H1 (cell line): ENCODE results near the gene TPSB2. TPM values are rescaled to one million over a fixed set of nuclear protein-coding genes. Genes with fewer than 3 reads are reported as not detected.

ENCODE experiments used
- CTCF ChIA-PET: fragments of 300-600 bp; sonication (Branson Sonifier 250); formaldehyde crosslinking; loops from one replicate; lab custom pipeline; 2021; ENCODE audit not compliant: partially characterized antibody; lab: Charles Lee
- POLR2A ChIA-PET: fragments of 300-600 bp; sonication (Branson Sonifier 250); formaldehyde crosslinking; loops from one replicate; lab custom pipeline; 2021; ENCODE audit warnings: inconsistent platforms; ENCODE audit not compliant: partially characterized antibody; lab: Charles Lee
- DNase-seq, 2 experiments: peaks; one replicate each; pipeline versions ENCODE4 v3.0.0 to v3.0.0-alpha.2; 2010 to 2022; ENCODE audit warnings: low spot score in 2 of 2, low read depth in 1 of 2, mixed read lengths in 1 of 2
- FAIRE-seq: peaks from 2 replicates; lab custom pipeline; 2011; peaks lifted over from hg19 to GRCh38; lab: Jason Lieb, UNC
- H2AFZ ChIP-seq: 2 replicates; pipeline ENCODE4 v1.8.1; 2012; ENCODE audit warnings: low read length, inconsistent platforms
- H2AK5ac ChIP-seq: 2 replicates; pipeline ENCODE4 v1.6.1; 2013; ENCODE audit warnings: low read depth, low read length
- H2BK120ac ChIP-seq: replicated peaks from 2 replicates; pipeline ENCODE3; 2013; ENCODE audit warnings: low read depth, low read length, inconsistent platforms
- H2BK12ac ChIP-seq: 2 replicates; pipeline ENCODE4 v1.6.1; 2013; ENCODE audit warnings: low read depth, low read length
- H2BK15ac ChIP-seq: 2 replicates; pipeline ENCODE4 v1.6.1; 2013; ENCODE audit warnings: low read length
- H2BK20ac ChIP-seq: 2 replicates; pipeline ENCODE4 v1.6.1; 2013; ENCODE audit warnings: low read length
- H2BK5ac ChIP-seq: 2 replicates; pipeline ENCODE4 v1.6.1; 2013; ENCODE audit warnings: low read depth, low read length
- H3K14ac ChIP-seq: 2 replicates; pipeline ENCODE4 v1.6.1; 2013; ENCODE audit warnings: inconsistent platforms; ENCODE audit not compliant: insufficient read length
- H3K18ac ChIP-seq: 2 replicates; pipeline ENCODE4 v1.6.1; 2013; ENCODE audit warnings: low read length; ENCODE audit errors: extremely low read depth
- H3K23ac ChIP-seq: 2 replicates; pipeline ENCODE4 v1.6.1; 2013; ENCODE audit warnings: inconsistent platforms; ENCODE audit not compliant: insufficient read length
- H3K23me2 ChIP-seq: 2 replicates; pipeline ENCODE4 v1.6.1; 2013; ENCODE audit warnings: low read depth, low read length
- H3K27ac ChIP-seq: 2 replicates; pipeline ENCODE4 v1.6.1; 2011; ENCODE audit warnings: low read depth, low read length, inconsistent platforms
- H3K27me3 ChIP-seq, 4 experiments: replicated peaks in 1 of 4; 1 replicate in 1 of 4; 2 replicates in 3 of 4; pipeline versions ENCODE4 v1.6.1 to v1.8.1; 2011 to 2013; ENCODE audit warnings: low read length in 3 of 4, mild to moderate bottlenecking in 3 of 4, inconsistent platforms in 2 of 4, mixed read lengths in 2 of 4, moderate library complexity in 1 of 4; ENCODE audit not compliant: control insufficient read depth in 3 of 4, insufficient read depth in 3 of 4; ENCODE audit errors: extremely low read depth in 1 of 4
- H3K36me3 ChIP-seq, 4 experiments: 2 replicates each; pipeline versions ENCODE4 v1.6.1 to v1.8.1; 2011 to 2013; ENCODE audit warnings: mild to moderate bottlenecking in 4 of 4, low read length in 3 of 4, moderate library complexity in 2 of 4, control low read depth in 1 of 4, inconsistent platforms in 1 of 4; ENCODE audit not compliant: insufficient read depth in 4 of 4, control insufficient read depth in 2 of 4
- H3K4ac ChIP-seq: replicated peaks from 2 replicates; pipeline ENCODE3; 2013; ENCODE audit warnings: low read length, low read depth, mixed read lengths, inconsistent platforms; ENCODE audit not compliant: insufficient read length
- H3K4me1 ChIP-seq, 4 experiments: replicated peaks in 1 of 4; 1 replicate in 1 of 4; 2 replicates in 3 of 4; pipeline versions ENCODE4 v1.6.1 to v1.8.1; 2011 to 2013; ENCODE audit warnings: low read length in 3 of 4, inconsistent platforms in 2 of 4, mixed read lengths in 1 of 4; ENCODE audit not compliant: insufficient read depth in 4 of 4, control insufficient read depth in 3 of 4
- H3K4me2 ChIP-seq, 2 experiments: 2 replicates each; pipeline versions ENCODE4 v1.6.1 to v1.8.1; 2011 to 2013; ENCODE audit warnings: low read depth in 2 of 2, low read length in 2 of 2, control low read depth in 1 of 2, inconsistent platforms in 1 of 2, mild to moderate bottlenecking in 1 of 2; ENCODE audit not compliant: insufficient read depth in 1 of 2
- H3K4me3 ChIP-seq, 4 experiments: fragments of 200-600, 300-600 bp in 1 of 4; sonication (generic), shearing (Covaris generic), sonication (Bioruptor Twin) in 1 of 4; 2 replicates each; pipeline versions ENCODE4 v1.5.1 to v1.8.1; 2011 to 2016; ENCODE audit warnings: low read length in 4 of 4, low read depth in 3 of 4, control low read depth in 2 of 4, inconsistent platforms in 2 of 4, mild to moderate bottlenecking in 2 of 4, mixed read lengths in 1 of 4, moderate library complexity in 1 of 4; ENCODE audit not compliant: insufficient read depth in 2 of 4; ENCODE audit errors: extremely low read depth in 1 of 4
- H3K56ac ChIP-seq: replicated peaks from 2 replicates; pipeline ENCODE3; 2013; ENCODE audit warnings: low read depth, mild to moderate bottlenecking, mixed read lengths, low read length, inconsistent platforms; ENCODE audit not compliant: insufficient read length
- H3K79me1 ChIP-seq: 2 replicates; pipeline ENCODE4 v1.6.1; 2013; ENCODE audit warnings: low read depth, low read length, control low read depth
- H3K79me2 ChIP-seq, 2 experiments: 2 replicates each; pipeline versions ENCODE4 v1.6.1 to v1.8.1; 2012 to 2013; ENCODE audit warnings: low read length in 2 of 2, mild to moderate bottlenecking in 2 of 2, inconsistent platforms in 1 of 2; ENCODE audit not compliant: insufficient read depth in 2 of 2, control insufficient read depth in 1 of 2
- H3K9ac ChIP-seq, 4 experiments: replicated peaks in 1 of 4; 1 replicate in 1 of 4; 2 replicates in 3 of 4; pipeline versions ENCODE4 v1.6.1 to v1.8.1; 2011 to 2013; ENCODE audit warnings: low read depth in 3 of 4, low read length in 3 of 4, control low read depth in 2 of 4, mild to moderate bottlenecking in 2 of 4, moderate library complexity in 2 of 4, inconsistent platforms in 1 of 4; ENCODE audit errors: extremely low read depth in 1 of 4
- H3K9me3 ChIP-seq, 2 experiments: 2 replicates each; pipeline versions ENCODE4 v1.6.1 to v1.8.1; 2012 to 2013; ENCODE audit warnings: mild to moderate bottlenecking in 2 of 2, moderate library complexity in 2 of 2, control low read depth in 1 of 2, inconsistent platforms in 1 of 2, low read depth in 1 of 2, low read length in 1 of 2, mixed read lengths in 1 of 2; ENCODE audit not compliant: insufficient read depth in 2 of 2
- H4K20me1 ChIP-seq, 2 experiments: replicated peaks in 1 of 2; 2 replicates each; pipeline versions ENCODE3 to v1.8.1; 2011 to 2013; ENCODE audit warnings: inconsistent platforms in 2 of 2, low read length in 2 of 2, mild to moderate bottlenecking in 1 of 2; ENCODE audit not compliant: insufficient read depth in 2 of 2, control insufficient read depth in 1 of 2
- H4K5ac ChIP-seq: 2 replicates; pipeline ENCODE4 v1.6.1; 2013; ENCODE audit warnings: low read length, low read depth, mixed read lengths, inconsistent platforms; ENCODE audit not compliant: insufficient read length
- H4K8ac ChIP-seq: 2 replicates; pipeline ENCODE4 v1.8.0; 2013; ENCODE audit warnings: mild to moderate bottlenecking, moderate library complexity, low read length, inconsistent platforms; ENCODE audit not compliant: insufficient read depth; ENCODE audit errors: extremely low read depth
- H4K91ac ChIP-seq: replicated peaks from 2 replicates; pipeline ENCODE3; 2013; ENCODE audit warnings: low read length, mixed read lengths, inconsistent platforms; ENCODE audit not compliant: insufficient read length
- WGBS, 2 experiments: shearing (Covaris generic) in 1 of 2; methylation state at CpG; one replicate each; pipeline versions ENCODE4 v1.1.6 to v1.1.7; 2013 to 2015; ENCODE audit warnings: low lambda C conversion rate in 2 of 2, mixed read lengths in 2 of 2, inconsistent platforms in 1 of 2, low coverage in 1 of 2, missing lambda C conversion rate in 1 of 2; ENCODE audit not compliant: insufficient replicate concordance in 2 of 2, insufficient coverage in 1 of 2, insufficient read length in 1 of 2; ENCODE audit errors: extremely low coverage in 1 of 2, missing lambda C conversion rate in 1 of 2; 5-methylcytosine and 5-hydroxymethylcytosine counted together
- polyA plus RNA-seq, 7 experiments: library from polyadenylated mRNA; depleted of rRNA in 3 of 7; stranded (reverse) in 5 of 7; unstranded in 2 of 7; fragments of >200 nt in 5 of 7; fragments of 200-250 nt in 2 of 7; gene quantifications; 1 replicate in 5 of 7; 2 replicates in 1 of 7; 4 replicates in 1 of 7; pipeline versions ENCODE4 v1.2.1 to v1.2.3, GENCODE V29; 2011 to 2013; ENCODE audit warnings: missing spikeins in 2 of 7, mixed read lengths in 2 of 7
- total RNA-seq: library from RNA; stranded (reverse); fragmentation: NEBNext Ultra II Directional; extraction: Animal tissue kit (Norgen Biotek cat#: 25700); gene quantifications from 2 replicates; pipeline ENCODE4 v1.2.1, GENCODE V29; 2021

The TPSB2 gene
- total and polyA plus RNA-seq, 2 of the 8 experiments (the other 6 are each of a cell fraction or from before 2014, with no cell fraction given), result 0.08 TPM; not detected in 1

GRCh38 chr16:1218930-1219611 lies 10.9 kb downstream of the TPSB2 start:
- WGBS, 2 experiments, result 88% methylated on average over 14 of the region's 24 CpGs; no CpG with 5 or more reads in 1 of the 2 experiments
- Histone ChIP-seq H2AK5ac (no peak overlapping the region), H2AFZ (no peak overlapping the region), H4K91ac (no peak overlapping the region), H3K4me1 (no peaks in the 10 kb centered on the region), H3K79me2 (no peaks in the 10 kb centered on the region), H2BK20ac (no peak overlapping the region), H3K56ac (no peak overlapping the region), H4K20me1 (peaks cover 0 to 9% of the 10 kb centered on the region in 2 experiments), H3K4me2 (no peak overlapping the region), H2BK5ac (no peak overlapping the region), H3K14ac (no peak overlapping the region), H3K79me1 (no peaks in the 10 kb centered on the region), H3K4ac (no peak overlapping the region), H2BK12ac (no peak overlapping the region), H3K23ac (no peak overlapping the region), H3K23me2 (no peaks in the 10 kb centered on the region), H3K4me3 (no peak overlapping the region), H2BK15ac (no peak overlapping the region), H3K9ac (no peak overlapping the region), H3K9me3 (no peaks in the 10 kb centered on the region), H3K27ac (no peak overlapping the region), H3K18ac (no peak overlapping the region), H4K5ac (no peak overlapping the region), H4K8ac (no peak overlapping the region), H3K27me3 (no peaks in the 10 kb centered on the region), H3K36me3 (peaks cover 2 to 52% (median 9%) of the 10 kb centered on the region in 4 experiments; a peak in 6 of 8 replicates), H2BK120ac (no peak overlapping the region)
- FAIRE-seq, result no peak
- ChIA-PET CTCF (interaction anchor here (1.1 to 1.6 kb wide), 3 partner anchors 10 to 27 kb away, joined by 3 to 6 read pairs (median 5); no protein-coding TSS in a partner anchor), POLR2A (no interaction called here)
- no peak for DNase-seq
